GM12878 (cell line): Measurements from ENCODE around the gene POT1. TPM values are rescaled to one million over a fixed set of nuclear protein-coding genes. Genes with fewer than 3 reads are reported as not detected.

Experiments used
- DPF2 ChIP-seq: fragments of 450-650 bp; IDR thresholded peaks from 2 replicates; pipeline ENCODE4 v1.6.1; 2017; ENCODE audit warnings: mild to moderate bottlenecking
- HDAC2 ChIP-seq: fragments of 200-600 bp; sonication (generic); IDR thresholded peaks from 2 replicates; pipeline ENCODE4 v1.6.1; 2017
- IKZF1 ChIP-seq: fragments of 450-650 bp; conservative IDR thresholded peaks from 2 replicates; pipeline ENCODE4 v1.6.1; 2017; ENCODE audit warnings: antibody characterized with exemption, mild to moderate bottlenecking
- PAX8 ChIP-seq: fragments of 450-650 bp; IDR thresholded peaks from 2 replicates; pipeline ENCODE4 v1.6.1; 2017; ENCODE audit warnings: mild to moderate bottlenecking, moderate library complexity
- SIX5 ChIP-seq: IDR thresholded peaks from 2 replicates; pipeline ENCODE4 v1.6.1; 2011; ENCODE audit warnings: mild to moderate bottlenecking, low read depth, low read length, moderate library complexity; ENCODE audit not compliant: severe bottlenecking
- YBX1 ChIP-seq: fragments of 450-650 bp; IDR thresholded peaks from 2 replicates; pipeline ENCODE4 v1.6.1; 2016; ENCODE audit warnings: antibody characterized with exemption
- ZNF687 ChIP-seq: fragments of 450-650 bp; IDR thresholded peaks from 2 replicates; pipeline ENCODE4 v1.6.1; 2017; ENCODE audit warnings: mild to moderate bottlenecking, moderate library complexity
- polyA plus RNA-seq, 11 experiments: library from polyadenylated mRNA; depleted of rRNA in 4 of 11; unstranded in 6 of 11; stranded (reverse) in 5 of 11; fragments of >200 nt; fragmentation: Nextera tagmentation in 4 of 11; fragmentation: Illumina TruSeq in 1 of 11; extraction: Ambion mirVana in 4 of 11; extraction: Trizol in 1 of 11; gene quantifications; 1 replicate in 1 of 11; 2 replicates in 10 of 11; pipeline versions ENCODE4 v1.2.1 to v1.2.3, GENCODE V29; 2011 to 2016; ENCODE audit warnings: inconsistent platforms in 2 of 11, missing spikeins in 2 of 11, low read depth in 1 of 11
- total RNA-seq, 4 experiments: library from RNA; depleted of rRNA in 3 of 4; stranded (reverse); fragments of >200 nt in 3 of 4; fragmentation: Illumina TruSeq in 1 of 4; extraction: Trizol in 1 of 4; gene quantifications; 2 replicates each; pipeline versions ENCODE4 v1.2.1 to v1.2.3, GENCODE V29; 2013 to 2021
- TF ChIP-seq, protein P1 (sequence below): fragments of 450-650 bp; IDR thresholded peaks from 2 replicates; pipeline ENCODE4 v1.6.1; 2017; ENCODE audit warnings: mild to moderate bottlenecking, moderate library complexity

POT1 gene
- total and polyA plus RNA-seq, 10 of the 15 experiments (the other 5 are each of a cell fraction or from before 2014, with no cell fraction given): 16.3 to 87.0 (median 33.9) TPM

DNA sequence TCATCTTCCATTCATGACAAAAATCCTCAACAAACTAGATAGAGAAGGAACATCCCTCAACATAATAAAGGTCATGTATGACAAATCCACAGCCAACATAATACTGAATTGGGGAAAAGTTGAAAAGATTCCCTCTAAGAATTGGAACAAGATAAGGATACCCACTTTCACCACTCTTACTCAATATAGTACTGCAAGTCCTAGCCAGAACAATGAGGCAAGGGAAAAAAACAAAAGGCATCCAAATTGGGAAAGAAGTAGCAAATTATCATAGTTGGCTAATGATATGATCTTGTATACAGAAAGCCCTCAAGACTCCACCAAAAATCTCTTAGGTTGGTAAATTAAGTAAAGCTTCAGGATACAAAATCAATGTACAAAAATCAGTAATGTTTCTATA is 4.7 kb downstream of the POT1 start (continued):
- no peak for TF ChIP-seq ZNF687
- TF ChIP-seq, protein P1, sequence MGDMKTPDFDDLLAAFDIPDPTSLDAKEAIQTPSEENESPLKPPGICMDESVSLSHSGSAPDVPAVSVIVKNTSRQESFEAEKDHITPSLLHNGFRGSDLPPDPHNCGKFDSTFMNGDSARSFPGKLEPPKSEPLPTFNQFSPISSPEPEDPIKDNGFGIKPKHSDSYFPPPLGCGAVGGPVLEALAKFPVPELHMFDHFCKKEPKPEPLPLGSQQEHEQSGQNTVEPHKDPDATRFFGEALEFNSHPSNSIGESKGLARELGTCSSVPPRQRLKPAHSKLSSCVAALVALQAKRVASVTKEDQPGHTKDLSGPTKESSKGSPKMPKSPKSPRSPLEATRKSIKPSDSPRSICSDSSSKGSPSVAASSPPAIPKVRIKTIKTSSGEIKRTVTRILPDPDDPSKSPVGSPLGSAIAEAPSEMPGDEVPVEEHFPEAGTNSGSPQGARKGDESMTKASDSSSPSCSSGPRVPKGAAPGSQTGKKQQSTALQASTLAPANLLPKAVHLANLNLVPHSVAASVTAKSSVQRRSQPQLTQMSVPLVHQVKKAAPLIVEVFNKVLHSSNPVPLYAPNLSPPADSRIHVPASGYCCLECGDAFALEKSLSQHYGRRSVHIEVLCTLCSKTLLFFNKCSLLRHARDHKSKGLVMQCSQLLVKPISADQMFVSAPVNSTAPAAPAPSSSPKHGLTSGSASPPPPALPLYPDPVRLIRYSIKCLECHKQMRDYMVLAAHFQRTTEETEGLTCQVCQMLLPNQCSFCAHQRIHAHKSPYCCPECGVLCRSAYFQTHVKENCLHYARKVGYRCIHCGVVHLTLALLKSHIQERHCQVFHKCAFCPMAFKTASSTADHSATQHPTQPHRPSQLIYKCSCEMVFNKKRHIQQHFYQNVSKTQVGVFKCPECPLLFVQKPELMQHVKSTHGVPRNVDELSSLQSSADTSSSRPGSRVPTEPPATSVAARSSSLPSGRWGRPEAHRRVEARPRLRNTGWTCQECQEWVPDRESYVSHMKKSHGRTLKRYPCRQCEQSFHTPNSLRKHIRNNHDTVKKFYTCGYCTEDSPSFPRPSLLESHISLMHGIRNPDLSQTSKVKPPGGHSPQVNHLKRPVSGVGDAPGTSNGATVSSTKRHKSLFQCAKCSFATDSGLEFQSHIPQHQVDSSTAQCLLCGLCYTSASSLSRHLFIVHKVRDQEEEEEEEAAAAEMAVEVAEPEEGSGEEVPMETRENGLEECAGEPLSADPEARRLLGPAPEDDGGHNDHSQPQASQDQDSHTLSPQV: no peak
- TF ChIP-seq YBX1: no peak
- no peak for TF ChIP-seq PAX8
- no peak for TF ChIP-seq IKZF1
- TF ChIP-seq SIX5: no peak
- no peak for TF ChIP-seq DPF2
- no peak for TF ChIP-seq HDAC2
